IMR-90 (cell line): ENCODE data around the gene B4GALT1. TPM values are rescaled to one million over a fixed set of nuclear protein-coding genes. Genes with fewer than 3 reads are reported as not detected.

Experiments used
- ATAC-seq: fragments of 200-7000 bp; cut with Tn5 transposase; 2 replicates; pipeline ENCODE4 v1.9.1; 2020; ENCODE audit warnings: low read depth, mild to moderate bottlenecking, moderate library complexity
- BruUV-seq: library from RNA; stranded (reverse); fragments of 400-500 nt; replicated peaks from 2 replicates; lab custom pipeline; 2021; lab: Mats Ljungman, UMichigan
- CTCF ChIA-PET: fragments of 300-600 bp; formaldehyde crosslinking; extraction: SDS; loops from one replicate; lab custom pipeline; 2021; ENCODE audit warnings: antibody characterized with exemption; lab: Yijun Ruan, JAX
- POLR2A ChIA-PET: fragments of 300-600 bp; sonication (Branson Sonifier 250); formaldehyde crosslinking; loops from one replicate; lab custom pipeline; 2022; ENCODE audit warnings: antibody characterized with exemption; ENCODE audit not compliant: unreplicated experiment; lab: Charles Lee
- DNase-seq: peaks from one replicate; pipeline ENCODE4 v3.0.0; 2013
- H2AFZ ChIP-seq: replicated peaks from 2 replicates; pipeline ENCODE3; 2013; ENCODE audit warnings: low read length, mild to moderate bottlenecking; ENCODE audit not compliant: poor library complexity
- H2AK5ac ChIP-seq: 2 replicates; pipeline ENCODE4 v1.6.1; 2013; ENCODE audit warnings: low read depth, low read length, inconsistent platforms
- H2AK9ac ChIP-seq: replicated peaks from 2 replicates; pipeline ENCODE3; 2013; ENCODE audit warnings: mild to moderate bottlenecking, low read depth, low read length, moderate library complexity; ENCODE audit not compliant: poor library complexity
- H2BK120ac ChIP-seq: 2 replicates; pipeline ENCODE4 v1.6.1; 2013; ENCODE audit warnings: low read depth, low read length, inconsistent platforms
- H2BK15ac ChIP-seq: 3 replicates; pipeline ENCODE4 v1.6.1; 2013; ENCODE audit warnings: low read depth, low read length, inconsistent platforms
- H2BK20ac ChIP-seq: 2 replicates; pipeline ENCODE4 v1.6.1; 2013; ENCODE audit warnings: low read depth, mild to moderate bottlenecking, inconsistent platforms, low read length, moderate library complexity
- H2BK5ac ChIP-seq: 2 replicates; pipeline ENCODE4 v1.6.1; 2013; ENCODE audit warnings: mild to moderate bottlenecking, low read depth, low read length, inconsistent platforms; ENCODE audit not compliant: poor library complexity, severe bottlenecking
- H3K14ac ChIP-seq: replicated peaks from 2 replicates; pipeline ENCODE4 v1.6.1; 2013; ENCODE audit warnings: low read depth, low read length, inconsistent platforms
- H3K18ac ChIP-seq: 2 replicates; pipeline ENCODE4 v1.6.1; 2013; ENCODE audit warnings: low read depth, low read length, control low read depth
- H3K23ac ChIP-seq: 2 replicates; pipeline ENCODE4 v1.6.1; 2013; ENCODE audit warnings: low read depth, low read length, inconsistent platforms
- H3K27ac ChIP-seq: 2 replicates; pipeline ENCODE4 v1.5.1; 2013; ENCODE audit warnings: mild to moderate bottlenecking, control low read depth, low read length; ENCODE audit not compliant: insufficient read depth
- H3K27me3 ChIP-seq: 2 replicates; pipeline ENCODE4 v1.6.1; 2013; ENCODE audit warnings: low read length; ENCODE audit not compliant: control insufficient read depth, insufficient read depth
- H3K36me3 ChIP-seq: 2 replicates; pipeline ENCODE4 v1.6.1; 2013; ENCODE audit warnings: low read length, mixed read lengths; ENCODE audit not compliant: control insufficient read depth, insufficient read depth
- H3K4ac ChIP-seq: 2 replicates; pipeline ENCODE4 v1.6.1; 2013; ENCODE audit warnings: low read depth, low read length, inconsistent platforms
- H3K4me1 ChIP-seq: 2 replicates; pipeline ENCODE4 v1.6.1; 2013; ENCODE audit warnings: low read length, mixed read lengths; ENCODE audit not compliant: control insufficient read depth, insufficient read depth
- H3K4me2 ChIP-seq: 2 replicates; pipeline ENCODE4 v1.6.1; 2013; ENCODE audit warnings: low read depth, mild to moderate bottlenecking, control low read depth, low read length, moderate library complexity
- H3K4me3 ChIP-seq: 2 replicates; pipeline ENCODE4 v1.5.1; 2013; ENCODE audit warnings: low read depth, mild to moderate bottlenecking, control low read depth, low read length, moderate library complexity; ENCODE audit not compliant: insufficient read depth
- H3K56ac ChIP-seq: 2 replicates; pipeline ENCODE4 v1.6.1; 2013; ENCODE audit warnings: low read length, inconsistent platforms; ENCODE audit not compliant: insufficient read depth; ENCODE audit errors: extremely low read depth
- H3K79me1 ChIP-seq, 2 experiments: 2 replicates each; pipeline ENCODE4 v1.6.1; 2013; ENCODE audit warnings: low read length in 2 of 2, inconsistent platforms in 1 of 2, low read depth in 1 of 2
- H3K9ac ChIP-seq: 2 replicates; pipeline ENCODE4 v1.6.1; 2013; ENCODE audit warnings: low read depth, low read length, control low read depth
- H3K9me1 ChIP-seq: 2 replicates; pipeline ENCODE4 v1.6.1; 2013; ENCODE audit warnings: low read length, inconsistent platforms; ENCODE audit not compliant: insufficient read depth
- H3K9me3 ChIP-seq: 2 replicates; pipeline ENCODE4 v1.6.1; 2013; ENCODE audit warnings: low read length; ENCODE audit not compliant: control insufficient read depth, insufficient read depth
- H4K20me1 ChIP-seq: 2 replicates; pipeline ENCODE4 v1.6.1; 2013; ENCODE audit warnings: low read length, inconsistent platforms; ENCODE audit not compliant: insufficient read depth
- H4K5ac ChIP-seq: 2 replicates; pipeline ENCODE4 v1.6.1; 2013; ENCODE audit warnings: mild to moderate bottlenecking, low read depth, low read length, control low read depth
- H4K8ac ChIP-seq, 2 experiments: 2 replicates each; pipeline ENCODE4 v1.6.1; 2013; ENCODE audit warnings: low read depth in 2 of 2, low read length in 2 of 2, control low read depth in 1 of 2, inconsistent platforms in 1 of 2
- H4K91ac ChIP-seq: 2 replicates; pipeline ENCODE4 v1.6.1; 2013; ENCODE audit warnings: low read depth, low read length, inconsistent platforms; ENCODE audit not compliant: insufficient read depth
- BHLHE40 ChIP-seq: fragments of 150-350 bp; IDR thresholded peaks from 2 replicates; pipeline ENCODE4 v1.6.1; 2016; ENCODE audit warnings: mild to moderate bottlenecking, low read depth, low read length
- CEBPB ChIP-seq: IDR thresholded peaks from 2 replicates; pipeline ENCODE4 v1.6.1; 2012; ENCODE audit warnings: low read depth, low read length, improper control_type of control experiment
- CHD1 ChIP-seq: IDR thresholded peaks from 2 replicates; pipeline ENCODE4 v1.6.1; 2012; ENCODE audit warnings: low read depth, low read length, improper control_type of control experiment
- FOS ChIP-seq: fragments of 150-350 bp; IDR thresholded peaks from 2 replicates; pipeline ENCODE4 v1.6.1; 2016; ENCODE audit warnings: low read depth, low read length
- MAFK ChIP-seq: IDR thresholded peaks from 2 replicates; pipeline ENCODE4 v1.6.1; 2012; ENCODE audit warnings: low read depth, low read length, improper control_type of control experiment
- MAZ ChIP-seq: IDR thresholded peaks from 2 replicates; pipeline ENCODE4 v1.6.1; 2012; ENCODE audit warnings: low read depth, mild to moderate bottlenecking, low read length, improper control_type of control experiment, moderate library complexity, borderline replicate concordance
- MXI1 ChIP-seq: IDR thresholded peaks from 2 replicates; pipeline ENCODE4 v1.6.1; 2012; ENCODE audit warnings: low read depth, mild to moderate bottlenecking, low read length, moderate library complexity, borderline replicate concordance
- NFE2L2 ChIP-seq: fragments of 150-350 bp; IDR thresholded peaks from 2 replicates; pipeline ENCODE4 v1.6.1; 2016; ENCODE audit warnings: low read depth, mild to moderate bottlenecking, low read length
- POLR2A ChIP-seq: IDR thresholded peaks from 2 replicates; pipeline ENCODE4 v1.6.1; 2012; ENCODE audit warnings: mild to moderate bottlenecking, low read depth, low read length
- RAD21 ChIP-seq: IDR thresholded peaks from 2 replicates; pipeline ENCODE4 v1.6.1; 2012; ENCODE audit warnings: low read length, improper control_type of control experiment
- RCOR1 ChIP-seq: IDR thresholded peaks from 2 replicates; pipeline ENCODE4 v1.6.1; 2012; ENCODE audit warnings: mild to moderate bottlenecking, low read length, improper control_type of control experiment; ENCODE audit not compliant: insufficient replicate concordance
- RFX5 ChIP-seq: IDR thresholded peaks from 2 replicates; pipeline ENCODE4 v1.8.0; 2012; ENCODE audit warnings: low read depth, mild to moderate bottlenecking, low read length, moderate library complexity
- SMC3 ChIP-seq: fragments of 150-350 bp; IDR thresholded peaks from 2 replicates; pipeline ENCODE4 v1.6.1; 2016; ENCODE audit warnings: low read depth, mild to moderate bottlenecking, antibody characterized with exemption, low read length, moderate library complexity
- WGBS, 2 experiments: methylation state at CpG; one replicate each; pipeline versions ENCODE4 v1.1.5 to v1.1.7; 2013; ENCODE audit warnings: missing lambda C conversion rate in 2 of 2; ENCODE audit not compliant: insufficient read length in 1 of 2; ENCODE audit errors: extremely low coverage in 2 of 2; 5-methylcytosine and 5-hydroxymethylcytosine counted together
- dilution Hi-C: fragments of 300-500 bp; cut with HindIII; formaldehyde crosslinking; loops from one replicate; pipeline ENCODE4 v1.14.3; 2018; ENCODE audit warnings: low sequenced_read_pairs; ENCODE audit not compliant: unreplicated experiment
- in situ Hi-C: fragments of 300-500 bp; cut with MboI; formaldehyde crosslinking; loops from 3 replicates; pipeline ENCODE4 v1.14.3; 2019; ENCODE audit warnings: low sequenced_read_pairs, inconsistent platforms, mixed read lengths
- intact Hi-C: fragments of 100-400 bp; cut with micrococcal nuclease; formaldehyde crosslinking; loops from 2 replicates; pipeline ENCODE4 v1.10.0; 2022
- polyA plus RNA-seq, 3 experiments: library from polyadenylated mRNA; depleted of rRNA; stranded (reverse); fragments of >200 nt; gene quantifications; 2 replicates each; pipeline ENCODE4 v1.2.3, GENCODE V29; 2012; ENCODE audit warnings: low replicate concordance in 1 of 3
- total RNA-seq: library from RNA; depleted of rRNA; stranded (reverse); fragments of >200 nt; gene quantifications from 2 replicates; pipeline ENCODE4 v1.2.3, GENCODE V29; 2012
- TF ChIP-seq, protein P1 (sequence below): fragments of 150-350 bp; IDR thresholded peaks from 2 replicates; pipeline ENCODE4 v1.6.1; 2016; ENCODE audit warnings: low read depth, mild to moderate bottlenecking, low read length, moderate library complexity, borderline replicate concordance
- TF ChIP-seq, protein P2 (sequence below): conservative IDR thresholded peaks from 2 replicates; pipeline ENCODE4 v1.5.1; 2012; ENCODE audit warnings: mild to moderate bottlenecking, low read depth, low read length, improper control_type of control experiment
- TF ChIP-seq, protein P3 (sequence below): fragments of 150-350 bp; IDR thresholded peaks from 2 replicates; pipeline ENCODE4 v1.6.1; 2017; ENCODE audit warnings: mild to moderate bottlenecking, antibody characterized with exemption, low read length, low read depth

Gene B4GALT1
- total and polyA plus RNA-seq, 2 of the 4 experiments (the other 2 are of a cell fraction): 8.8 to 37.8 TPM

DNA sequence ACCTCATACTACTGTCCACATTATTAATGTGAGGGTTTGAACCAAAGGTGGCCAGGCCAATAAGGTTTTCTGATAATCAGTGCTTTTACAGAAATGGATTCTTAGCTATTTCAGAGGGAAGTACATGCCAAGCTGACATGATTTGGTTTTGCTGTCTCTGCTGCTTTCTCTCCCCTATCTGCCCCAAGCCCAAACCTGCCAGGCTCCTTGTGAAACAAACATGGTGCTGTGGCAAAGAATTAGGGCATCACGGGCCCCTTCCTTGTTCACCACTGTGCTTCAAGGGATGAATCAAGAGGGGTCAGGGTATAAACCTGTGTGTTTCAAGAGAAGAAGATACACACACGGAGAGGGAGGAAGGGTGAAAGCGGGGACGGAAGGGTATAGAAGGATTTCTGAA lies 49.3 kb downstream of the B4GALT1 start:
- no peak for ATAC-seq
- Histone ChIP-seq H2BK15ac (no peak overlapping the region), H3K4me2 (no peak overlapping the region), H3K18ac (no peak overlapping the region), H3K4me3 (no peak overlapping the region), H3K4me1 (peaks cover 12% of the 10 kb centered on the region), H2AK9ac (no peak overlapping the region), H2AFZ (no peak overlapping the region), H3K79me1 (peaks cover 46 to 86% of the 10 kb centered on the region in 2 experiments), H2BK120ac (no peak overlapping the region), H3K23ac (0 out of 2 replicates have a peak overlapping the region, but pooled peaks have one; percentile 42), H3K4ac (no peak overlapping the region), H2BK5ac (no peak overlapping the region), H3K9ac (no peak overlapping the region), H3K14ac (no peak overlapping the region; the same call in 1 of the 2 replicates), H3K27me3 (no peaks in the 10 kb centered on the region), H4K20me1 (peaks cover 6% of the 10 kb centered on the region; the same call in 1 of the 2 replicates), H3K56ac (no peak overlapping the region), H4K91ac (no peak overlapping the region), H3K9me3 (no peaks in the 10 kb centered on the region), H3K36me3 (peaks cover 34% of the 10 kb centered on the region), H3K27ac (no peak overlapping the region), H4K8ac (no peak overlapping the region), H3K9me1 (peaks cover 28% of the 10 kb centered on the region), H4K5ac (no peak overlapping the region), H2BK20ac (no peak overlapping the region), H2AK5ac (peak overlapping the region; percentile 30; the same call in 1 of the 2 replicates)
- POLR2A ChIA-PET: no interaction called here
- CTCF ChIA-PET: interaction anchor here (0.7 to 0.8 kb wide), 2 partner anchors 43 to 74 kb away, joined by 3 read pairs; no protein-coding TSS in a partner anchor
- in situ Hi-C loops (no loop called here), dilution Hi-C loops (no loop called here), intact Hi-C loops (no loop called here)
- DNase-seq: no peak
- no CpG with 5 or more reads among the region's 4 CpGs for WGBS, 2 experiments
- TF ChIP-seq, protein P1, sequence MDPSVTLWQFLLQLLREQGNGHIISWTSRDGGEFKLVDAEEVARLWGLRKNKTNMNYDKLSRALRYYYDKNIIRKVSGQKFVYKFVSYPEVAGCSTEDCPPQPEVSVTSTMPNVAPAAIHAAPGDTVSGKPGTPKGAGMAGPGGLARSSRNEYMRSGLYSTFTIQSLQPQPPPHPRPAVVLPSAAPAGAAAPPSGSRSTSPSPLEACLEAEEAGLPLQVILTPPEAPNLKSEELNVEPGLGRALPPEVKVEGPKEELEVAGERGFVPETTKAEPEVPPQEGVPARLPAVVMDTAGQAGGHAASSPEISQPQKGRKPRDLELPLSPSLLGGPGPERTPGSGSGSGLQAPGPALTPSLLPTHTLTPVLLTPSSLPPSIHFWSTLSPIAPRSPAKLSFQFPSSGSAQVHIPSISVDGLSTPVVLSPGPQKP: no peak
- TF ChIP-seq RAD21: no peak
- no peak for TF ChIP-seq BHLHE40
- TF ChIP-seq, protein P2, sequence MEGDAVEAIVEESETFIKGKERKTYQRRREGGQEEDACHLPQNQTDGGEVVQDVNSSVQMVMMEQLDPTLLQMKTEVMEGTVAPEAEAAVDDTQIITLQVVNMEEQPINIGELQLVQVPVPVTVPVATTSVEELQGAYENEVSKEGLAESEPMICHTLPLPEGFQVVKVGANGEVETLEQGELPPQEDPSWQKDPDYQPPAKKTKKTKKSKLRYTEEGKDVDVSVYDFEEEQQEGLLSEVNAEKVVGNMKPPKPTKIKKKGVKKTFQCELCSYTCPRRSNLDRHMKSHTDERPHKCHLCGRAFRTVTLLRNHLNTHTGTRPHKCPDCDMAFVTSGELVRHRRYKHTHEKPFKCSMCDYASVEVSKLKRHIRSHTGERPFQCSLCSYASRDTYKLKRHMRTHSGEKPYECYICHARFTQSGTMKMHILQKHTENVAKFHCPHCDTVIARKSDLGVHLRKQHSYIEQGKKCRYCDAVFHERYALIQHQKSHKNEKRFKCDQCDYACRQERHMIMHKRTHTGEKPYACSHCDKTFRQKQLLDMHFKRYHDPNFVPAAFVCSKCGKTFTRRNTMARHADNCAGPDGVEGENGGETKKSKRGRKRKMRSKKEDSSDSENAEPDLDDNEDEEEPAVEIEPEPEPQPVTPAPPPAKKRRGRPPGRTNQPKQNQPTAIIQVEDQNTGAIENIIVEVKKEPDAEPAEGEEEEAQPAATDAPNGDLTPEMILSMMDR: no peak
- no peak for TF ChIP-seq SMC3
- TF ChIP-seq, protein P3, sequence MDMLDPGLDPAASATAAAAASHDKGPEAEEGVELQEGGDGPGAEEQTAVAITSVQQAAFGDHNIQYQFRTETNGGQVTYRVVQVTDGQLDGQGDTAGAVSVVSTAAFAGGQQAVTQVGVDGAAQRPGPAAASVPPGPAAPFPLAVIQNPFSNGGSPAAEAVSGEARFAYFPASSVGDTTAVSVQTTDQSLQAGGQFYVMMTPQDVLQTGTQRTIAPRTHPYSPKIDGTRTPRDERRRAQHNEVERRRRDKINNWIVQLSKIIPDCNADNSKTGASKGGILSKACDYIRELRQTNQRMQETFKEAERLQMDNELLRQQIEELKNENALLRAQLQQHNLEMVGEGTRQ: no peak
- TF ChIP-seq RCOR1: no peak
- no peak for TF ChIP-seq POLR2A
- TF ChIP-seq FOS: no peak
- TF ChIP-seq MXI1: no peak
- TF ChIP-seq RFX5: no peak
- no peak for TF ChIP-seq MAFK
- TF ChIP-seq NFE2L2: no peak
- TF ChIP-seq CEBPB: no peak
- TF ChIP-seq MAZ: no peak
- TF ChIP-seq CHD1: no peak
- BruUV-seq: no TSS peak
